ENCODE data around the gene IL27RA.

DNA sequence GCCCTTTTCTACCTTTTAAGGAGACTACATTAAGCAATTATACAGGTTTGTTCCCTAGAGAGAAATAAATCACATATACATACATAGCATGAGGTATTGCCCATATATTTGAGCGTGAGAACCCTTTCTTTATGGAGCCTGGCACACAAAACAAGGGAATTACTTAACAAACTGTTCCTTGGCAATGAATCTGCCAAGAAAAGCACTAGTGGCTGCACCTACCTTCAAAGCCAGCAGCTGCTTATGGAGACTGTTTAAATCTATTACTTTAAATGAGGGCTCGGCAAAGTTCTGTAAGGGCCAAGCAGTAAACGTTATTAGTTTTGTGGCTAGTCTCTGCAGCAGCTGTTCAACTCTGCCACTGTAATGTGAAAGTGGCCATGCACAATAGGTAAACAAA lies 32.5 kb upstream of the IL27RA start:
- TF ChIP-seq, protein P1, sequence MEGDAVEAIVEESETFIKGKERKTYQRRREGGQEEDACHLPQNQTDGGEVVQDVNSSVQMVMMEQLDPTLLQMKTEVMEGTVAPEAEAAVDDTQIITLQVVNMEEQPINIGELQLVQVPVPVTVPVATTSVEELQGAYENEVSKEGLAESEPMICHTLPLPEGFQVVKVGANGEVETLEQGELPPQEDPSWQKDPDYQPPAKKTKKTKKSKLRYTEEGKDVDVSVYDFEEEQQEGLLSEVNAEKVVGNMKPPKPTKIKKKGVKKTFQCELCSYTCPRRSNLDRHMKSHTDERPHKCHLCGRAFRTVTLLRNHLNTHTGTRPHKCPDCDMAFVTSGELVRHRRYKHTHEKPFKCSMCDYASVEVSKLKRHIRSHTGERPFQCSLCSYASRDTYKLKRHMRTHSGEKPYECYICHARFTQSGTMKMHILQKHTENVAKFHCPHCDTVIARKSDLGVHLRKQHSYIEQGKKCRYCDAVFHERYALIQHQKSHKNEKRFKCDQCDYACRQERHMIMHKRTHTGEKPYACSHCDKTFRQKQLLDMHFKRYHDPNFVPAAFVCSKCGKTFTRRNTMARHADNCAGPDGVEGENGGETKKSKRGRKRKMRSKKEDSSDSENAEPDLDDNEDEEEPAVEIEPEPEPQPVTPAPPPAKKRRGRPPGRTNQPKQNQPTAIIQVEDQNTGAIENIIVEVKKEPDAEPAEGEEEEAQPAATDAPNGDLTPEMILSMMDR (conservative IDR thresholded peaks at IDR 0.05; ENCODE audit: low read depth, low read length), result no peak
- no peak for TF ChIP-seq EZH2 (IDR thresholded peaks at IDR 0.05; ENCODE audit: borderline replicate concordance, low read depth, low read length, poor library complexity, severe bottlenecking)

All from A673 (cell line).